WTC11 (cell line): ENCODE measurements around the gene CALML4. TPM values are rescaled to one million over a fixed set of nuclear protein-coding genes. Genes with fewer than 3 reads are reported as not detected.
A peak's percentile ranks its signal among the peaks of the same experiment; 100 is the strongest.

Experiments
- ATAC-seq: fragments of 200-7000 bp; cut with Tn5 transposase; 2 replicates; pipeline ENCODE4 v1.10.0; 2021; ENCODE audit warnings: mild to moderate bottlenecking, moderate library complexity
- CTCF ChIA-PET: fragments of 300-600 bp; sonication (Branson Sonifier 250); formaldehyde crosslinking; loops from one replicate; lab custom pipeline; 2021; ENCODE audit warnings: antibody characterized with exemption; lab: Charles Lee
- POLR2A ChIA-PET: fragments of 350-600 bp; sonication (Branson Sonifier 250); formaldehyde crosslinking; loops from one replicate; lab custom pipeline; 2021; ENCODE audit warnings: antibody characterized with exemption; lab: Charles Lee
- DNase-seq: peaks from one replicate; pipeline ENCODE4 v3.0.0; 2021; ENCODE audit warnings: low spot score
- H3K27ac Mint-ChIP-seq: 2 replicates; pipeline ENCODE4 v1.8.0; 2021; ENCODE audit warnings: mixed read lengths
- H3K27me3 Mint-ChIP-seq: 2 replicates; pipeline ENCODE4 v1.8.0; 2021; ENCODE audit warnings: low read depth, mild to moderate bottlenecking, moderate library complexity, mixed read lengths
- H3K36me3 Mint-ChIP-seq: 2 replicates; pipeline ENCODE4 v1.8.0; 2021; ENCODE audit warnings: mixed read lengths
- H3K4me1 Mint-ChIP-seq: 2 replicates; pipeline ENCODE4 v1.8.0; 2022; ENCODE audit warnings: mixed read lengths
- H3K4me3 Mint-ChIP-seq: 2 replicates; pipeline ENCODE4 v1.8.0; 2021; ENCODE audit warnings: mild to moderate bottlenecking, moderate library complexity, mixed read lengths
- H3K9me3 Mint-ChIP-seq: 2 replicates; pipeline ENCODE4 v1.8.0; 2021; ENCODE audit warnings: mixed read lengths
- ETV6 ChIP-seq: sonication (generic); formaldehyde crosslinking; IDR thresholded peaks from 2 replicates; pipeline ENCODE4 v1.8.1; 2022; ENCODE audit warnings: mild to moderate bottlenecking, missing genetic modification reagents
- GTF2I ChIP-seq: fragments of 250-450 bp; sonication (Bioruptor Pico); conservative IDR thresholded peaks from 2 replicates; pipeline ENCODE4 v1.4.0; 2021; ENCODE audit warnings: mild to moderate bottlenecking
- MXD4 ChIP-seq: fragments of 250-450 bp; sonication (Bioruptor Pico); IDR thresholded peaks from 2 replicates; pipeline ENCODE4 v1.8.0; 2021; ENCODE audit warnings: mild to moderate bottlenecking, moderate library complexity, borderline replicate concordance
- NFE2L1 ChIP-seq: sonication (generic); formaldehyde crosslinking; IDR thresholded peaks from 2 replicates; pipeline ENCODE4 v1.8.1; 2023; ENCODE audit warnings: missing genetic modification reagents
- RELA ChIP-seq: sonication (generic); formaldehyde crosslinking; IDR thresholded peaks from 2 replicates; pipeline ENCODE4 v1.8.1; 2022; ENCODE audit warnings: missing genetic modification reagents, mild to moderate bottlenecking, borderline replicate concordance
- SMAD3 ChIP-seq: sonication (generic); formaldehyde crosslinking; IDR thresholded peaks from 2 replicates; pipeline ENCODE4 v1.8.0; 2022; ENCODE audit warnings: missing genetic modification reagents, mild to moderate bottlenecking, borderline replicate concordance
- SOX15 ChIP-seq: fragments of 250-450 bp; sonication (Bioruptor Pico); IDR thresholded peaks from 2 replicates; pipeline ENCODE4 v1.9.0; 2021; ENCODE audit warnings: mild to moderate bottlenecking
- ZNF396 ChIP-seq: fragments of 250-450 bp; sonication (Bioruptor Pico); IDR thresholded peaks from 2 replicates; pipeline ENCODE4 v1.8.0; 2021; ENCODE audit warnings: mild to moderate bottlenecking, moderate library complexity, borderline replicate concordance
- ZNF416 ChIP-seq: fragments of 250-450 bp; sonication (Bioruptor Pico); IDR thresholded peaks from 2 replicates; pipeline ENCODE4 v1.9.0; 2021; ENCODE audit warnings: mild to moderate bottlenecking, inconsistent platforms
- ZNF423 ChIP-seq: fragments of 250-450 bp; sonication (Bioruptor Pico); IDR thresholded peaks from 2 replicates; pipeline ENCODE4 v2.1.2; 2022; ENCODE audit warnings: mild to moderate bottlenecking, moderate library complexity
- total RNA-seq: library from RNA; stranded (reverse); gene quantifications from 3 replicates; pipeline ENCODE4 v1.2.3, GENCODE V29; 2021
- TF ChIP-seq, protein P1 (sequence below): sonication (generic); formaldehyde crosslinking; IDR thresholded peaks from 2 replicates; pipeline ENCODE4 v1.8.1; 2023; ENCODE audit warnings: mild to moderate bottlenecking, missing genetic modification reagents, moderate library complexity
- TF ChIP-seq, protein P2 (sequence below): sonication (generic); formaldehyde crosslinking; IDR thresholded peaks from 2 replicates; pipeline ENCODE4 v1.8.0; 2022; ENCODE audit warnings: mild to moderate bottlenecking, missing genetic modification reagents
- TF ChIP-seq, protein P3 (sequence below): sonication (generic); formaldehyde crosslinking; IDR thresholded peaks from 2 replicates; pipeline ENCODE4 v1.8.0; 2023; ENCODE audit warnings: mild to moderate bottlenecking, missing genetic modification reagents
- TF ChIP-seq, protein P4 (sequence below): sonication (generic); formaldehyde crosslinking; IDR thresholded peaks from 2 replicates; pipeline ENCODE4 v1.8.0; 2022; ENCODE audit warnings: missing genetic modification reagents
- TF ChIP-seq, protein P5 (sequence below): sonication (generic); formaldehyde crosslinking; IDR thresholded peaks from 2 replicates; pipeline ENCODE4 v1.8.0; 2022; ENCODE audit warnings: mild to moderate bottlenecking, missing genetic modification reagents
- TF ChIP-seq, protein P6 (sequence below): sonication (generic); formaldehyde crosslinking; conservative IDR thresholded peaks from 2 replicates; pipeline ENCODE4 v1.8.1; 2022; ENCODE audit warnings: mild to moderate bottlenecking, missing genetic modification reagents
- TF ChIP-seq, protein P7 (sequence below): sonication (generic); formaldehyde crosslinking; IDR thresholded peaks from 2 replicates; pipeline ENCODE4 v1.8.1; 2022; ENCODE audit warnings: missing genetic modification reagents, borderline replicate concordance
- TF ChIP-seq, protein P8 (sequence below): sonication (generic); formaldehyde crosslinking; IDR thresholded peaks from 2 replicates; pipeline ENCODE4 v1.8.0; 2023; ENCODE audit warnings: missing genetic modification reagents
- TF ChIP-seq, protein P9 (sequence below): sonication (generic); formaldehyde crosslinking; IDR thresholded peaks from 2 replicates; pipeline ENCODE4 v1.8.1; 2022; ENCODE audit warnings: mild to moderate bottlenecking, missing genetic modification reagents, moderate library complexity, borderline replicate concordance

CALML4 gene
- total RNA-seq, 1 experiment from 2014 or later: 9.8 TPM

DNA sequence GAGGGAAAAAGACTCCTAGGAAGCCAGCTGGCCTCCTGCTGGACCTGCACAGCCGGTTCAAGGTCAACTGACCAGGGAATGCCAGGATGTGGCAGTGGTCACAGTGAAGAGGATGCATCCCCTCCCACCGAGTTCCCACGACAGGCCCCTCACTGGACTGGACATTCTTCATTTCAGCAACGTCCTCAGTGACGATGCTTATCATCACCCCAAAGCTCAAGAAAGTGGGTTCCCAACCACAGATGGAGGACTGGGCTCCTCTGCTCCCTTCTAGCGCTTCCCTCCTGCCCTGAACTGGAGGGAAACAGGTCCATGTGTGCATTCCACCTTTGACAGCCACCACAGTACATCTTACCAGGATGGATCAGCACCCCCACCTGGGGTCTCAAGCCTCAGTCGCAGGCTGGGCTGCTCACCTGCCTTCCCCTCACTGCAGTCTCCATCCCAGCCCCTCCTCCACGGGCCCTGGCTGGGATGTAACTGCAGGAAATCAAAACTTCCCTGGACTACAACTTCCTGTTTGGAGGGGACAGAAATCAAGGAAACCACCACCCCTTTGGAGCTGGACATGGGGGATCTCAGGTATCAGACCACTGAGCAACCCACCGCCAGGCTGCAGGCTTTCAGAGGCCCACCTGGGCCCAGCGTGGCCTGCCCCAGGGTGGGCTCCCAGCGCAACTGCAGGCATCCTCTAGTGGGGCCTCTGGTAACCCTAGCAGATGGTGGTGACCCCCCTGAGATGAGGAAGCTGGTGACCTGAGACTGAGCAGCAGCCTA, 7.3 kb downstream of the CALML4 start (continued):
- TF ChIP-seq, protein P1, sequence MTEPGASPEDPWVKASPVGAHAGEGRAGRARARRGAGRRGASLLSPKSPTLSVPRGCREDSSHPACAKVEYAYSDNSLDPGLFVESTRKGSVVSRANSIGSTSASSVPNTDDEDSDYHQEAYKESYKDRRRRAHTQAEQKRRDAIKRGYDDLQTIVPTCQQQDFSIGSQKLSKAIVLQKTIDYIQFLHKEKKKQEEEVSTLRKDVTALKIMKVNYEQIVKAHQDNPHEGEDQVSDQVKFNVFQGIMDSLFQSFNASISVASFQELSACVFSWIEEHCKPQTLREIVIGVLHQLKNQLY (CRISPR knock-in tag): no peak
- no peak for TF ChIP-seq ZNF423 (CRISPR knock-in tag)
- no peak for TF ChIP-seq NFE2L1 (CRISPR knock-in tag)
- TF ChIP-seq, protein P2, sequence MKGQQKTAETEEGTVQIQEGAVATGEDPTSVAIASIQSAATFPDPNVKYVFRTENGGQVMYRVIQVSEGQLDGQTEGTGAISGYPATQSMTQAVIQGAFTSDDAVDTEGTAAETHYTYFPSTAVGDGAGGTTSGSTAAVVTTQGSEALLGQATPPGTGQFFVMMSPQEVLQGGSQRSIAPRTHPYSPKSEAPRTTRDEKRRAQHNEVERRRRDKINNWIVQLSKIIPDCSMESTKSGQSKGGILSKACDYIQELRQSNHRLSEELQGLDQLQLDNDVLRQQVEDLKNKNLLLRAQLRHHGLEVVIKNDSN (CRISPR knock-in tag): no peak
- TF ChIP-seq SMAD3 (CRISPR knock-in tag): no peak
- TF ChIP-seq, protein P3, sequence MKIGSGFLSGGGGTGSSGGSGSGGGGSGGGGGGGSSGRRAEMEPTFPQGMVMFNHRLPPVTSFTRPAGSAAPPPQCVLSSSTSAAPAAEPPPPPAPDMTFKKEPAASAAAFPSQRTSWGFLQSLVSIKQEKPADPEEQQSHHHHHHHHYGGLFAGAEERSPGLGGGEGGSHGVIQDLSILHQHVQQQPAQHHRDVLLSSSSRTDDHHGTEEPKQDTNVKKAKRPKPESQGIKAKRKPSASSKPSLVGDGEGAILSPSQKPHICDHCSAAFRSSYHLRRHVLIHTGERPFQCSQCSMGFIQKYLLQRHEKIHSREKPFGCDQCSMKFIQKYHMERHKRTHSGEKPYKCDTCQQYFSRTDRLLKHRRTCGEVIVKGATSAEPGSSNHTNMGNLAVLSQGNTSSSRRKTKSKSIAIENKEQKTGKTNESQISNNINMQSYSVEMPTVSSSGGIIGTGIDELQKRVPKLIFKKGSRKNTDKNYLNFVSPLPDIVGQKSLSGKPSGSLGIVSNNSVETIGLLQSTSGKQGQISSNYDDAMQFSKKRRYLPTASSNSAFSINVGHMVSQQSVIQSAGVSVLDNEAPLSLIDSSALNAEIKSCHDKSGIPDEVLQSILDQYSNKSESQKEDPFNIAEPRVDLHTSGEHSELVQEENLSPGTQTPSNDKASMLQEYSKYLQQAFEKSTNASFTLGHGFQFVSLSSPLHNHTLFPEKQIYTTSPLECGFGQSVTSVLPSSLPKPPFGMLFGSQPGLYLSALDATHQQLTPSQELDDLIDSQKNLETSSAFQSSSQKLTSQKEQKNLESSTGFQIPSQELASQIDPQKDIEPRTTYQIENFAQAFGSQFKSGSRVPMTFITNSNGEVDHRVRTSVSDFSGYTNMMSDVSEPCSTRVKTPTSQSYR (CRISPR knock-in tag): no peak
- TF ChIP-seq, protein P4, sequence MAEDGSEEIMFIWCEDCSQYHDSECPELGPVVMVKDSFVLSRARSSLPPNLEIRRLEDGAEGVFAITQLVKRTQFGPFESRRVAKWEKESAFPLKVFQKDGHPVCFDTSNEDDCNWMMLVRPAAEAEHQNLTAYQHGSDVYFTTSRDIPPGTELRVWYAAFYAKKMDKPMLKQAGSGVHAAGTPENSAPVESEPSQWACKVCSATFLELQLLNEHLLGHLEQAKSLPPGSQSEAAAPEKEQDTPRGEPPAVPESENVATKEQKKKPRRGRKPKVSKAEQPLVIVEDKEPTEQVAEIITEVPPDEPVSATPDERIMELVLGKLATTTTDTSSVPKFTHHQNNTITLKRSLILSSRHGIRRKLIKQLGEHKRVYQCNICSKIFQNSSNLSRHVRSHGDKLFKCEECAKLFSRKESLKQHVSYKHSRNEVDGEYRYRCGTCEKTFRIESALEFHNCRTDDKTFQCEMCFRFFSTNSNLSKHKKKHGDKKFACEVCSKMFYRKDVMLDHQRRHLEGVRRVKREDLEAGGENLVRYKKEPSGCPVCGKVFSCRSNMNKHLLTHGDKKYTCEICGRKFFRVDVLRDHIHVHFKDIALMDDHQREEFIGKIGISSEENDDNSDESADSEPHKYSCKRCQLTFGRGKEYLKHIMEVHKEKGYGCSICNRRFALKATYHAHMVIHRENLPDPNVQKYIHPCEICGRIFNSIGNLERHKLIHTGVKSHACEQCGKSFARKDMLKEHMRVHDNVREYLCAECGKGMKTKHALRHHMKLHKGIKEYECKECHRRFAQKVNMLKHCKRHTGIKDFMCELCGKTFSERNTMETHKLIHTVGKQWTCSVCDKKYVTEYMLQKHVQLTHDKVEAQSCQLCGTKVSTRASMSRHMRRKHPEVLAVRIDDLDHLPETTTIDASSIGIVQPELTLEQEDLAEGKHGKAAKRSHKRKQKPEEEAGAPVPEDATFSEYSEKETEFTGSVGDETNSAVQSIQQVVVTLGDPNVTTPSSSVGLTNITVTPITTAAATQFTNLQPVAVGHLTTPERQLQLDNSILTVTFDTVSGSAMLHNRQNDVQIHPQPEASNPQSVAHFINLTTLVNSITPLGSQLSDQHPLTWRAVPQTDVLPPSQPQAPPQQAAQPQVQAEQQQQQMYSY (CRISPR knock-in tag): no peak
- TF ChIP-seq, protein P5, sequence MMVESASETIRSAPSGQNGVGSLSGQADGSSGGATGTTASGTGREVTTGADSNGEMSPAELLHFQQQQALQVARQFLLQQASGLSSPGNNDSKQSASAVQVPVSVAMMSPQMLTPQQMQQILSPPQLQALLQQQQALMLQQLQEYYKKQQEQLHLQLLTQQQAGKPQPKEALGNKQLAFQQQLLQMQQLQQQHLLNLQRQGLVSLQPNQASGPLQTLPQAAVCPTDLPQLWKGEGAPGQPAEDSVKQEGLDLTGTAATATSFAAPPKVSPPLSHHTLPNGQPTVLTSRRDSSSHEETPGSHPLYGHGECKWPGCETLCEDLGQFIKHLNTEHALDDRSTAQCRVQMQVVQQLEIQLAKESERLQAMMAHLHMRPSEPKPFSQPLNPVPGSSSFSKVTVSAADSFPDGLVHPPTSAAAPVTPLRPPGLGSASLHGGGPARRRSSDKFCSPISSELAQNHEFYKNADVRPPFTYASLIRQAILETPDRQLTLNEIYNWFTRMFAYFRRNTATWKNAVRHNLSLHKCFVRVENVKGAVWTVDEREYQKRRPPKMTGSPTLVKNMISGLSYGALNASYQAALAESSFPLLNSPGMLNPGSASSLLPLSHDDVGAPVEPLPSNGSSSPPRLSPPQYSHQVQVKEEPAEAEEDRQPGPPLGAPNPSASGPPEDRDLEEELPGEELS: no peak
- no peak for TF ChIP-seq ZNF416 (CRISPR knock-in tag)
- TF ChIP-seq, protein P6, sequence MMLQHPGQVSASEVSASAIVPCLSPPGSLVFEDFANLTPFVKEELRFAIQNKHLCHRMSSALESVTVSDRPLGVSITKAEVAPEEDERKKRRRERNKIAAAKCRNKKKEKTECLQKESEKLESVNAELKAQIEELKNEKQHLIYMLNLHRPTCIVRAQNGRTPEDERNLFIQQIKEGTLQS (CRISPR knock-in tag): no peak
- TF ChIP-seq ETV6 (CRISPR knock-in tag): no peak
- no peak for TF ChIP-seq ZNF396 (CRISPR knock-in tag)
- TF ChIP-seq, protein P7, sequence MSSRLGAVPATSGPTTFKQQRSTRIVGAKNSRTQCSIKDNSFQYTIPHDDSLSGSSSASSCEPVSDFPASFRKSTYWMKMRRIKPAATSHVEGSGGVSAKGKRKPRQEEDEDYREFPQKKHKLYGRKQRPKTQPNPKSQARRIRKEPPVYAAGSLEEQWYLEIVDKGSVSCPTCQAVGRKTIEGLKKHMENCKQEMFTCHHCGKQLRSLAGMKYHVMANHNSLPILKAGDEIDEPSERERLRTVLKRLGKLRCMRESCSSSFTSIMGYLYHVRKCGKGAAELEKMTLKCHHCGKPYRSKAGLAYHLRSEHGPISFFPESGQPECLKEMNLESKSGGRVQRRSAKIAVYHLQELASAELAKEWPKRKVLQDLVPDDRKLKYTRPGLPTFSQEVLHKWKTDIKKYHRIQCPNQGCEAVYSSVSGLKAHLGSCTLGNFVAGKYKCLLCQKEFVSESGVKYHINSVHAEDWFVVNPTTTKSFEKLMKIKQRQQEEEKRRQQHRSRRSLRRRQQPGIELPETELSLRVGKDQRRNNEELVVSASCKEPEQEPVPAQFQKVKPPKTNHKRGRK (CRISPR knock-in tag): no peak

DNA sequence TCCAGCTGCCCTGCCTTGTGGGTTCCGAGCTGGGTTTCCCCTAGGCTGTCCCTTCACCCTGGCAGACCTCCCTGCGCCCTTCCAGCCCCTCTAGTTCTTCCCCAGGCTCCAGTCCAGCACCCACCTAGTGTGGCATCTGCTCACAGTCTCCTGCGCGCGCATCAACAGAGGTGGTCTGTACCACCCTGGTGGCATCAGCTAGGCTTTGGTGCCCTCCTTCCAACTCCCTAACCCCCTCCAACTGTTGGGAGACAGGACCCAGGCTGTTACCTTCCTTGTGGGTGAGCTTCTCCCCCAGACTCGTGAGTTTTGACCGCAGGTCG, 8.0 kb downstream of the CALML4 start:
- ATAC-seq (no peak), DNase-seq (no peak)
- ChIA-PET POLR2A (no interaction called here), CTCF (interaction anchor here (0.6 to 1.8 kb wide), 3 partner anchors 14 to 211 kb away, joined by 4 to 11 read pairs (median 5); no protein-coding TSS in a partner anchor)
- Mint-ChIP-seq H3K36me3 (peaks cover 14% of the 10 kb centered on the region), H3K27ac (peak overlapping the region; percentile 33; the same call in 1 of the 2 replicates), H3K9me3 (no peaks in the 10 kb centered on the region), H3K4me3 (no peak overlapping the region), H3K4me1 (peaks cover 19% of the 10 kb centered on the region), H3K27me3 (no peaks in the 10 kb centered on the region)
- TF ChIP-seq, protein P8, sequence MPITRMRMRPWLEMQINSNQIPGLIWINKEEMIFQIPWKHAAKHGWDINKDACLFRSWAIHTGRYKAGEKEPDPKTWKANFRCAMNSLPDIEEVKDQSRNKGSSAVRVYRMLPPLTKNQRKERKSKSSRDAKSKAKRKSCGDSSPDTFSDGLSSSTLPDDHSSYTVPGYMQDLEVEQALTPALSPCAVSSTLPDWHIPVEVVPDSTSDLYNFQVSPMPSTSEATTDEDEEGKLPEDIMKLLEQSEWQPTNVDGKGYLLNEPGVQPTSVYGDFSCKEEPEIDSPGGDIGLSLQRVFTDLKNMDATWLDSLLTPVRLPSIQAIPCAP: no peak
- TF ChIP-seq GTF2I (CRISPR knock-in tag) (no peak), SMAD3 (CRISPR knock-in tag) (no peak), RELA (CRISPR knock-in tag) (no peak), MXD4 (no peak), SOX15 (CRISPR knock-in tag) (no peak)
- TF ChIP-seq, protein P9, sequence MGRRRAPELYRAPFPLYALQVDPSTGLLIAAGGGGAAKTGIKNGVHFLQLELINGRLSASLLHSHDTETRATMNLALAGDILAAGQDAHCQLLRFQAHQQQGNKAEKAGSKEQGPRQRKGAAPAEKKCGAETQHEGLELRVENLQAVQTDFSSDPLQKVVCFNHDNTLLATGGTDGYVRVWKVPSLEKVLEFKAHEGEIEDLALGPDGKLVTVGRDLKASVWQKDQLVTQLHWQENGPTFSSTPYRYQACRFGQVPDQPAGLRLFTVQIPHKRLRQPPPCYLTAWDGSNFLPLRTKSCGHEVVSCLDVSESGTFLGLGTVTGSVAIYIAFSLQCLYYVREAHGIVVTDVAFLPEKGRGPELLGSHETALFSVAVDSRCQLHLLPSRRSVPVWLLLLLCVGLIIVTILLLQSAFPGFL (CRISPR knock-in tag): no peak
